OCI-LY3 (cell line): ENCODE data around the gene SP1.

ENCODE experiments used
- H2AFZ ChIP-seq: fragments of 200-600, 300-600 bp; shearing (Covaris generic); 2 replicates; pipeline ENCODE4 v1.6.0; 2014; ENCODE audit warnings: antibody characterized with exemption, low read depth, low read length
- H3K27ac ChIP-seq: fragments of 200-600, 300-600 bp; sonication (generic); 2 replicates; pipeline ENCODE4 v1.5.1; 2014; ENCODE audit warnings: mild to moderate bottlenecking, low read length, moderate library complexity, mixed read lengths
- H3K27me3 ChIP-seq: fragments of 200-600, 300-600 bp; sonication (generic); 2 replicates; pipeline ENCODE4 v1.6.1; 2014; ENCODE audit warnings: low read depth, low read length, mixed read lengths
- H3K36me3 ChIP-seq: fragments of 200-600, 300-600 bp; sonication (generic); replicated peaks from 2 replicates; pipeline ENCODE3; 2014; ENCODE audit warnings: low read depth, low read length, mixed read lengths
- H3K4me1 ChIP-seq: fragments of 300-600, 200-600 bp; sonication (generic); 2 replicates; pipeline ENCODE4 v1.6.1; 2014; ENCODE audit warnings: low read length, mixed read lengths
- H3K4me2 ChIP-seq: fragments of 200-600, 300-600 bp; sonication (generic); 2 replicates; pipeline ENCODE4 v1.6.1; 2014; ENCODE audit warnings: low read length, mixed read lengths
- H3K4me3 ChIP-seq: fragments of 300-600, 200-600 bp; sonication (generic); 2 replicates; pipeline ENCODE4 v1.5.1; 2014; ENCODE audit warnings: antibody characterized with exemption, mild to moderate bottlenecking, low read length, moderate library complexity
- H3K79me2 ChIP-seq: fragments of 300-600, 200-600 bp; shearing (Covaris generic); 2 replicates; pipeline ENCODE4 v1.6.1; 2014; ENCODE audit warnings: mild to moderate bottlenecking, low read length, mixed read lengths
- H3K9ac ChIP-seq: fragments of 300-600, 200-600 bp; shearing (Covaris generic); 2 replicates; pipeline ENCODE4 v1.6.0; 2014; ENCODE audit warnings: mild to moderate bottlenecking, low read length, moderate library complexity
- H3K9me3 ChIP-seq: fragments of 200-600, 300-600 bp; shearing (Covaris generic); 2 replicates; pipeline ENCODE4 v1.6.1; 2014; ENCODE audit warnings: low read length, mixed read lengths; ENCODE audit not compliant: insufficient read depth
- H4K20me1 ChIP-seq: fragments of 200-600, 300-600 bp; sonication (generic); 2 replicates; pipeline ENCODE4 v1.6.1; 2016; ENCODE audit warnings: low read length, mixed read lengths; ENCODE audit not compliant: insufficient read depth
- CTCF ChIP-seq: fragments of 200-600, 300-600 bp; sonication (generic); IDR thresholded peaks from 2 replicates; pipeline ENCODE4 v1.5.1; 2014; ENCODE audit warnings: antibody characterized with exemption, low read length, low read depth
- EZH2phosphoT487 ChIP-seq: fragments of 200-600 bp; shearing (Covaris generic); IDR thresholded peaks from 2 replicates; pipeline ENCODE4 v1.6.1; 2018; ENCODE audit warnings: antibody characterized with exemption, mixed run types, low read depth

The SP1 gene

GRCh38 chr12:53338017-53338416, 42.0 kb upstream of the SP1 start:
- H3K79me2 ChIP-seq: no peaks in the 10 kb centered on the region
- peaks cover 58% of the 10 kb centered on the region for H3K27me3 ChIP-seq
- no peak overlapping the region for H3K4me3 ChIP-seq
- H3K4me2 ChIP-seq: no peak overlapping the region
- H3K9ac ChIP-seq: no peak overlapping the region
- no peak overlapping the region for H2AFZ ChIP-seq
- peaks cover 6% of the 10 kb centered on the region; the same call in 1 of the 2 replicates for H3K4me1 ChIP-seq
- H3K27ac ChIP-seq: no peak overlapping the region
- no peaks in the 10 kb centered on the region for H3K9me3 ChIP-seq
- H3K36me3 ChIP-seq: no peaks in the 10 kb centered on the region
- TF ChIP-seq CTCF (no peak), EZH2phosphoT487 (no peak)
- H4K20me1 ChIP-seq: no peaks in the 10 kb centered on the region

- Histone ChIP-seq H2AFZ (no peak overlapping the region), H3K36me3 (no peaks in the 10 kb centered on the region), H3K27ac (no peak overlapping the region), H3K4me1 (peaks cover 6% of the 10 kb centered on the region; the same call in 1 of the 2 replicates), H3K27me3 (peaks cover 58% of the 10 kb centered on the region), H3K9me3 (no peaks in the 10 kb centered on the region), H3K4me3 (no peak overlapping the region), H4K20me1 (no peaks in the 10 kb centered on the region), H3K79me2 (no peaks in the 10 kb centered on the region), H3K4me2 (no peak overlapping the region), H3K9ac (no peak overlapping the region)
- TF ChIP-seq EZH2phosphoT487: no peak
- TF ChIP-seq CTCF: no peak
These were observed 41.1 kb upstream of the SP1 start for GRCh38 chr12:53338916-53339315.

GRCh38 chr12:53340398-53340797, 39.6 kb upstream of the SP1 start:
- no peak for TF ChIP-seq CTCF
- TF ChIP-seq EZH2phosphoT487: no peak
- Histone ChIP-seq H3K79me2 (no peaks in the 10 kb centered on the region), H3K4me3 (no peak overlapping the region), H3K9ac (no peak overlapping the region), H3K27ac (no peak overlapping the region), H3K9me3 (no peaks in the 10 kb centered on the region), H3K36me3 (no peaks in the 10 kb centered on the region), H2AFZ (no peak overlapping the region), H3K4me2 (no peak overlapping the region), H4K20me1 (no peaks in the 10 kb centered on the region), H3K27me3 (peaks cover 61% of the 10 kb centered on the region), H3K4me1 (peaks cover 13% of the 10 kb centered on the region; the same call in 1 of the 2 replicates)

- Histone ChIP-seq H3K4me3 (no peak overlapping the region), H3K4me2 (no peak overlapping the region), H3K27me3 (peaks cover 31% of the 10 kb centered on the region), H3K36me3 (no peaks in the 10 kb centered on the region), H3K4me1 (peaks cover 11% of the 10 kb centered on the region; the same call in 1 of the 2 replicates), H3K9me3 (no peaks in the 10 kb centered on the region), H4K20me1 (no peaks in the 10 kb centered on the region), H3K9ac (no peak overlapping the region), H3K27ac (no peak overlapping the region), H3K79me2 (no peaks in the 10 kb centered on the region), H2AFZ (no peak overlapping the region)
- TF ChIP-seq CTCF: no peak
- TF ChIP-seq EZH2phosphoT487: no peak
These were observed 36.5 kb upstream of the SP1 start for GRCh38 chr12:53343449-53343848.
